Activated CD8-positive, alpha-beta memory T cell treated with anti-CD3 and anti-CD28 coated beads, Interleukin-2, amount 50 U/mL, for 1 hour (primary cell): ENCODE results near the gene ARID1B.

Source experiments
- DNase-seq: peaks from one replicate; pipeline ENCODE4 v3.0.0-alpha.2; 2020; ENCODE audit errors: extremely low read depth

Gene ARID1B

GRCh38 chr6:157050537-157051265 lies 273.5 kb downstream of the ARID1B start:
- DNase-seq: no peak

GRCh38 chr6:157054531-157054979 lies 277.4 kb downstream of the ARID1B start:
- peak; percentile 29 for DNase-seq

- no peak for DNase-seq
These were observed 278.7 kb downstream of the ARID1B start for GRCh38 chr6:157055863-157056262.

GRCh38 chr6:157056275-157056674 lies 279.1 kb downstream of the ARID1B start:
- DNase-seq: no peak

- DNase-seq: no peak
These were observed 281.4 kb downstream of the ARID1B start for GRCh38 chr6:157058574-157058973.

DNA sequence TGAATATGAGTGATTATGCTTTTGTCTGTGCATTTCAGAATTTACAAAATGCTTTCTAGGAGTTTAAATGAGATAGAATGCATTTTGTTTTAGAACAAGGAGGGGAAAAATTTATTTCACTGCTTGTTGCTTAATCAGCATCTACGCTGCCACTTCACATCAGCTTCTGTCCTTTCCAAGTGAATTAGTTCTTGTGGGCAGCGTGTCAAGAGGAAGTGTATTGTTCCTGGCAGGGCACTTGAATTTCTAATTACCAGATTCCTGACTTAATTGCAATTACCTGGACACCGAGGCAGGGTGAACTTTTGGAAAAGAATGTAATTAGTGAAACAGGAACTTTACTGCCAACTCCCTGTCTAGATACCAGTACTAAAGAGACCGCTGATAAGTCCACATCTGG lies 282.6 kb downstream of the ARID1B start:
- no peak for DNase-seq

DNA sequence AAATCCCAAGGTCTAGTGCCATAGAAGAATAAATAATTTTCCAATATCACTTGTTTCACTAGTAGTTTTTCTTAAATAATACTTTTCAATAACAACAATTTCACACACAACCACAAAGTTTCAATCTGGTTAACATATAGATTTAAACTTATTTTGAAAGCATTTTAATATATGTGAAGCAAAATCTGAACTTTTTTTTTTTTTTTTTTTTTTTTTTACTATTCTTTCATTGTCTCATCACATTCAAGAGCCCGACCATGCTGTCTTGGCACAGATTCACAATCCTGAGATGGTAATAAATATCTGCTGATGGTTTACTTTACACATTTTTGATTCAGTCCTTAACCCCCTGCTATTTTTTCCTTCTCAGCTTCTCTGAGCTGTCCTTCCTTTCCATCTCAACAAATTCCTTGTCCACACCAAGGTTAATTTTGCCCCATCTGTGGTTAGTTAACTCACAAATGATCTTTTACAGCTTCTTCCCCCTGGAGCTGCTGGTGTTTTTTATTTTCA lies 283.3 kb downstream of the ARID1B start:
- DNase-seq: no peak

GRCh38 chr6:157061770-157062594 lies 284.8 kb downstream of the ARID1B start:
- DNase-seq: no peak

DNA sequence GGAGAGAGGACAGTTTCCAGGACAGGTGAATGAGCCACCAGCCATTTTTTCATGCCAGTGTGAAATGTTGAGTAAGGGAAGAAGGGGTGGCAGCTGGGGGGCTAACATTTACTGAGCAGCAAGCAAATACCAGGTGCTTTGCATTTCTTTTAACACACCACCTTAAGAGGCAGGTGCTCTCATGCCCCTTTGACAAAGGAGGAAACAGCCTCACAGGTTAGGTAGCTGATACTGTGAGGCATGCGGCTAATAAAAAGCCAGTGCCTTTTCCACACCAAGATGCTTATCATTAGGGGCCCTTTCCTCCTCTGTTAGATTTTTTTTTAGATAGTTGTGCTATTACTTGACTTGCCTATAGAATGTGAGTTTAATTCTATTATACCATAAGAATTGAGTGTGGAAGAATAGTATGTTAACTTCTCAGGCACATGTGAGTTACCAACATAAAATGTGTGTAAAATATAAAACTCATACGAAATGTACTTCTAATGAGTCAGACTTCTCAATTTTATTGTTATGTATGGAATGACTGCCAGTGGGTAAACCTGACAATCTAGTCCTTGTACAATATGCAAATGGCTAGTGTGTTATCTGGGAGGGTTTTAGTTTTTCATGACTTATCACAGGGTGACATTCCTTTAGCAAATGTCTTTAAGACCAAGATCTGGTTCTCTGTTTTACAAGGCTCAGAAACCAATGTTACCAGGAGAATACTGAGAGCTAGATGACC lies 286.2 kb downstream of the ARID1B start:
- no peak for DNase-seq

- no peak for DNase-seq
These were observed 286.7 kb downstream of the ARID1B start for GRCh38 chr6:157063923-157064322.

GRCh38 chr6:157064502-157064901 lies 287.3 kb downstream of the ARID1B start:
- no peak for DNase-seq

DNA sequence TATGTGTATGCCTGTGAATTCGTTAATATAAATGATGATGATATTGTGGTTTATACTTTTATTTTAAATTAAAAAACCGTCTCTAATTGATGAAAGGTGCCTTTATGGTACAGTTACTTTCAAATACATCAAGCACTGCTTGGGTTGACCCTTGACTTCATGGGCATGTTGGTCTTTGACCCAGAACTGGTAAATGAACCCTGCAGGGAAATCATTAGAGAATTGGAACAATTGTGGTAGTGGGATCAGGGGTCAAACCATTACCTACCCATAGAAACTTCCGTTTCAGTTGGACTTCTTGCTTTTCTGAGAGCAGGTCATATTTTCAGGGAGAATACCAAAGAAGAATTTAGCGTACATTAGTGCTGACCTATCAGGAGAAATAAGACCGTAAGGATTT lies 288.2 kb downstream of the ARID1B start:
- no peak for DNase-seq

DNA sequence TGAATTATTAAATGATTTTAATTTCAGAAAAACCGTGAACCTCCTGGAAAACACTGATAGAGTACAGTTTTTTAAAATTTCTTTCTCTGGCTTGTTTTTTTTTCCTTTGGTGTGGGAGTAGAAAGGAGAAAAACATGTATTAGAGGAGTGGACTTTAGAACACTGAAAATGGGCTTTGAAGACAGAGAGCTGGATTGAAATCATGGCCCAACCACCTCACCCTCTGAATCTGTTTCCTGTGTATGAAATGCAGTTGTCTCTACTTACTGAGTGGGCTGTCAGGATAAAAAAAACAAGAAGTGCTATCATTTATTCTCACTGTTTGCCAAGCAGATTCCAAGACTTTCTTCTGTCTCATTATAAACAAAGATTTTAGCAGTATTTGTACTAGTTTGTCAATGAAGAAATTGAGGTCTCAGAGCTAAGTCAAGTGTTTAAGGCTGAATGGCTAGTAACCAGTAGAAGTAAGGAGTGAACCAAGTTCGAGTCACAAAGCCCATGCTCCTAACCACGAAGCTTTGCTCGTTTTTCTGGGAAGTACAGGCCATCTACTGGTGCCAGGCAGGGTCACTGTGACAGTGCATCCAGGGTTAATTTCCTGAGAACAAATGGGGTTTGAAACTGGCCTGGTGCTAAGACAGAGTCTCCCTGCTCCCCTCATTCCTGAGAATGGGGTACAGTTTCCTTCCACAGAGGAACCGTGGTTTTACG lies 289.8 kb downstream of the ARID1B start:
- no peak for DNase-seq

DNA sequence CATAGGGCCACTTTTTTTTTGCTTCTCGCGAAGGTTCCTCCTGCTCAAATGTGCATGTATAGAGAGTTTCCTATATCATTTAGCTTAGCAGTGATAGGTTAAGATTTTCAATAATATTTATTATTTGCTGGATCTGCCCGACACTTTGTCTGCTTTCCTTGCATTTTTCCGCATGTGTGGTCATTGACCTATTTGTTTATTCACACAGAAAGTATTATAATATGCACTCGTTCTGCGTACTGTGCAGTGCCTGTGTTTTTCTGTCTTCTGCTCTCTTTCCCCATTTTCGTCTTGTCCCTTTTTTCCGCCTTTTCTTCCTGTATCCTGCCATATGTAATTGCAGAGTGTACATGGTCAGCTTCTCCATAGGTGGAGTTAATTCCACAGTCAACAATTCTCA lies 290.3 kb downstream of the ARID1B start:
- no peak for DNase-seq

DNA sequence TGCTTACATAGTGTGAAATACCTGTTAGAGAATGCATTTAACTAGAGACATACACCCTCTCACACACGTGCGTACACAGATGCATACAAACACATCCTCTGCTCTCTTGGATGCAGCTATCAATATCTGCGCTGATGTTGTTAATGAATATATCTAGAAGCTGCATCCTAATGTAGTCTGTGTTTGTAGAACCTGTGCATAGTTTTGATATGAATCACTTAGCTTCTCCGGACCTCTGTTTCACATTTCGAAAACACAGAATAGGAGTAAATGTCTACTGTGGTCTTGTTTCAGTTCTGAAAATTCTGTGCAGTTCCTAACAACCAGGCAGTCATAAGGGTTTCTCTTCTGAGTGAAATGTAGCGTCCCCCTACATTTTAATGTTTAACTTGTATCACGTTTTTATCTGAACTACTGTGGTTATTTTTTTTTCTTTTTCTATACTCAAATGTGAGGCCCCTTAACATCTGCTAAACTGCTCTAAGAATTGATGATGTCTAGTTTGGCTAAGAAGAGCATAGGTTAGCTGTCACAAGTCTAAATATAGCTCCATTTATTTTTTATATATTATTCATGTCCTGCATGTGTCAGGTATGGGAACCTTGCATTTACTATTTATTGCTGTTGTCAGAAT lies 291.6 kb downstream of the ARID1B start:
- DNase-seq: no peak

- no peak for DNase-seq
These were observed 292.4 kb downstream of the ARID1B start for GRCh38 chr6:157069585-157069984.

- no peak for DNase-seq
These were observed 293.4 kb downstream of the ARID1B start for GRCh38 chr6:157070403-157071107.

DNA sequence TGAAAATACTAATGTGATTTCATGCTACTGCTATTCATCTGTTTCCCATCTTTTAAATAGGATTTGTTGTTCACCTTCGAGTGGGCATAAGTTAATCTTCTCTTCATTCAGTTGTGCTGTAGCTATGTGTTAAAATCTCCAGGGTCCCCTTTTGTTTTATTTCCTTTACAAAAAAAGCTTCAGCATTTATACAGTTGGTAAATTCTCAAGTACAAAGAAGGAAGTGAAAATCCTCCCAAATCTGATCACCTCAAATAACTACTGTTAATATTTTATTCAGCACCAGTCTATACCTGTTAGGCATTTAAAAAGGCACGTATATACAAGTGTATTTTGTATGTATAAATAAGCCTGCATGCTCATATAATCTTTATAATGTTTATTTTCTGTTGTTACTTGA lies 294.9 kb downstream of the ARID1B start:
- no peak for DNase-seq

DNA sequence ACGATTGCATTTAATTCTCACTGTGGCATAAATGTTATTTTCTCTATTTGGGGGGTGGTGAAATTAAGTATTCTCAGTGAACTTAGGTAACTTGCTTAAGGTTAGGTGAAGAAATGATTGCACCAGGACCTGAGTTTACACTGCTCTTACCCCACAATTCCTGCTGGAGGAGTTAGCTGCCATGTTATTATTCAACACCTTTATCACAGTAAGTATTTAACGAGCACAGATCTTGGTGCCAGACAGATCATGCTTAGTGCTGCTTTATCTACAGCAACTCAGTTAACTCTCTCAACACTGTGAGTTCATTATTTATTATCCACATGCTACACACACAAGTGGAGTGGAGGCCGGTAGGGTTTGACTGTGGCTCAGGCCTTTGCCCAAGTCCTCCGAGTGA lies 296.4 kb downstream of the ARID1B start:
- no peak for DNase-seq

- no peak for DNase-seq
These were observed 297.8 kb downstream of the ARID1B start for GRCh38 chr6:157074969-157075368.
